Measurements from ENCODE around the gene CHI3L2. TPM values are rescaled to one million over a fixed set of nuclear protein-coding genes. Genes with fewer than 3 reads are reported as not detected.

Gene CHI3L2
- total RNA-seq, 4 donors from 2014 or later, result 0.82 to 2.7 TPM; not detected in 2

- Histone ChIP-seq H3K27me3 (no peaks in the 10 kb centered on the region), H3K4me3 (peak within 1 kb of the TSS in 3 of 4 donors; percentile 2 to 40 (median 10)), H3K9me3 (no peaks in the 10 kb centered on the region), H3K36me3 (peaks cover 0 to 7% (median 0%) of the 10 kb centered on the region in 4 donors), H3K4me1 (peaks cover 16 to 57% (median 39%) of the 10 kb centered on the region in 4 donors), H3K27ac (peak within 1 kb of the TSS; percentile 86 to 94 (median 92))
- 40 to 84% methylated on average over 1 to 17 of the region's 17 CpGs for WGBS, 2 donors (ENCODE audit: low coverage in 1 of 2)
- intact Hi-C loops (cut with DNase I; ENCODE audit: low total_unique reads) (no loop called here), in situ Hi-C loops (cut with MboI; ENCODE audit: low pct_ligation_motif_present in 1 of 4, low pct_unique_long_range_greater_than_20kb in 1 of 4, low sequenced_read_pairs in 3 of 4) (loop anchor here in 1 of 4 donors (25.0 kb wide), 2 partner anchors 412 to 562 kb away; partner anchors contain the start of genes DDX20 and RAP1A)
- peak; percentile 71 for DNase-seq
- no peak for TF ChIP-seq CTCF (IDR thresholded peaks at IDR 0.05)
- TF ChIP-seq EP300 (IDR thresholded peaks at IDR 0.05; ENCODE audit: low read depth), result no peak
- TF ChIP-seq POLR2AphosphoS5 (IDR thresholded peaks at IDR 0.05), result peak; percentile 15 to 75 (median 49)
- TF ChIP-seq POLR2A (IDR thresholded peaks at IDR 0.05), result peak; percentile 64
Observed at GRCh38 chr1:111199881-111200801, 27.4 kb upstream of the CHI3L2 start, which contains the start of gene DENND2D. Gene DENND2D, minus strand, starts transcription at chr1:111200646. Its CDS starts 187 bp downstream, at chr1:111200459.

DNA sequence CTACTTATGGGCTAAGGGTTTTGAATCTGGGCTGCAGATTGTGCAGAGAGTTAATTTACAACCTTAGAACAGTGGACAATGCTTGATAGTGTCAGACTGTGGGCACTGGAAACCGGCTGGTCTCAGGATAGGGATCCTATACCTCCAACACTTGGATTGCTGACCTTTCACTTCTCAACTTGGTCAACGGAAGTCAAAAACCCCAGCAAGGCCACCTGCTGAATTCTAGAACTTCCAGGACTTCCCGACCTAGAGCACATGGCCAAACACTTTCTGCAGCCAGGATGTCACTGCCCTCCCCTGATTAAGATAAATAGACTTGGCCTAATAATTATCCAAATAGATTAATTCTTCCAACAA lies 26.7 kb upstream of the CHI3L2 start:
- Histone ChIP-seq H3K27ac (peak overlapping the region; percentile 86 to 94 (median 92)), H3K27me3 (no peaks in the 10 kb centered on the region), H3K36me3 (peaks cover 0 to 7% (median 0%) of the 10 kb centered on the region in 4 donors), H3K4me1 (peaks cover 16 to 53% (median 39%) of the 10 kb centered on the region in 4 donors), H3K9me3 (no peaks in the 10 kb centered on the region), H3K4me3 (peak overlapping the region in 1 of 4 donors; percentile 40)
- TF ChIP-seq CTCF (IDR thresholded peaks at IDR 0.05) (no peak), EP300 (IDR thresholded peaks at IDR 0.05; ENCODE audit: low read depth) (no peak), POLR2A (IDR thresholded peaks at IDR 0.05) (no peak), POLR2AphosphoS5 (IDR thresholded peaks at IDR 0.05) (no peak)
- DNase-seq, result no peak
- 75 to 78% methylated on average over 1 to 3 of the region's 3 CpGs for WGBS, 2 donors (ENCODE audit: low coverage in 1 of 2)
- in situ Hi-C loops (cut with MboI; ENCODE audit: low pct_ligation_motif_present in 1 of 4, low pct_unique_long_range_greater_than_20kb in 1 of 4, low sequenced_read_pairs in 3 of 4) (loop anchor here in 1 of 4 donors (25.0 kb wide), 2 partner anchors 412 to 562 kb away; partner anchors contain the start of genes DDX20 and RAP1A), intact Hi-C loops (cut with DNase I; ENCODE audit: low total_unique reads) (no loop called here)

DNA sequence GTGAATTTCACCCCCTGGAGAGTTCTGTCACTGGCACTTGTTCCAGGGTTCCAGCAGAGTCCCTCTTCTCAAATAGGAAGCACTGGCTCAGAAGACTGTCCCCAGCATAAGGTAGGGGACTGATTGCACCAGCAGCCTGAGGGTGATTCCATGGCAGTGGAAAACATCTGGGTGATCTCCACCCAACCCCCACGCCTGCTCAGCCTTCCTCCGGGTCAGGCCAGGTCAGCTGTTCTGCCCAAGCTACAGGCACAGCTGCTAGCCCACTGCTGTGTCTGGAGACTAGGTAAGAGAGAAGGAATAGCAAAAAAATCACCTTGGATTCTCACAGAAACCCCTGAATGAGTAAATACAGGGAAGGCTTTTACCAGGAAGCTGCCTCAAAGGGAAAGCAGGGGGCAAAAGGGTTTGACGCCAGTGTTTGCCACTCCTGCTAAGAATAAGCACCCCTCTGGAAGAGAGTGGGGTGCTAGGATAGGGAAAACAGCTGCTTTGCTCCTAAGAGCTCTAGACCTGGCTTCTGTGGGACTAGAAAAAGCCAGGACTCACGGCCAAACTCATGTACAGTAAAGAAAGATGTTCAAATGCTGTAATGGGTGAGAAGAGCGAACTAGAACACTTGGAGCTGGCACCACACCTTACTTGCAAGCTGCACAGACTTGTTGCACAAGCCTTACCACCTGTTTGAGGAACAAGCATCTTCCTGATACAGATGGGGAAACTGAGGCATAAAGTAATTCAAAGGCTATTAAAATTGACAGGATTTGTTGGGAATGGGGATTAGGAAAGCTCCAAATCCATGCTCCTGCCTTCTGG lies 26.0 kb upstream of the CHI3L2 start:
- Histone ChIP-seq H3K4me3 (peak overlapping the region in 1 of 4 donors; percentile 40), H3K27ac (peak overlapping the region; percentile 86 to 94 (median 92)), H3K27me3 (no peaks in the 10 kb centered on the region), H3K4me1 (peaks cover 16 to 46% (median 39%) of the 10 kb centered on the region in 4 donors), H3K9me3 (no peaks in the 10 kb centered on the region), H3K36me3 (peaks cover 0 to 7% (median 0%) of the 10 kb centered on the region in 4 donors)
- no peak for DNase-seq
- WGBS, 2 donors (ENCODE audit: low coverage in 1 of 2), result 65 to 75% methylated on average over 4 to 5 of the region's 5 CpGs
- in situ Hi-C loops (cut with MboI; ENCODE audit: low pct_ligation_motif_present in 1 of 4, low pct_unique_long_range_greater_than_20kb in 1 of 4, low sequenced_read_pairs in 3 of 4) (loop anchor here in 1 of 4 donors (25.0 kb wide), 2 partner anchors 411 to 561 kb away; partner anchors contain the start of genes DDX20 and RAP1A), intact Hi-C loops (cut with DNase I; ENCODE audit: low total_unique reads) (no loop called here)
- TF ChIP-seq POLR2A (IDR thresholded peaks at IDR 0.05) (no peak), POLR2AphosphoS5 (IDR thresholded peaks at IDR 0.05) (no peak), CTCF (IDR thresholded peaks at IDR 0.05) (no peak), EP300 (IDR thresholded peaks at IDR 0.05; ENCODE audit: low read depth) (no peak)
